K562 (cell line): ENCODE results near the gene ATP2A2. TPM values are rescaled to one million over a fixed set of nuclear protein-coding genes. Genes with fewer than 3 reads are reported as not detected.

Experiments
- ATAC-seq: fragments of 200-7000 bp; cut with Tn5 transposase; 3 replicates; pipeline ENCODE4 v1.9.1; 2020; ENCODE audit warnings: moderate library complexity
- BruUV-seq: library from RNA; stranded (reverse); fragments of 400-500 nt; replicated peaks from 2 replicates; lab custom pipeline; 2021; lab: Mats Ljungman, UMichigan
- CTCF ChIA-PET: fragments of 300-600 bp; formaldehyde crosslinking; extraction: SDS; loops from one replicate; lab custom pipeline; 2021; ENCODE audit warnings: low intra/inter-chr PET ratio; lab: Yijun Ruan, JAX
- POLR2A ChIA-PET: fragments of 300-600, 350-650 bp; sonication (Branson Sonifier 250); formaldehyde crosslinking; extraction: SDS; loops from one replicate; lab custom pipeline; 2021; ENCODE audit warnings: antibody characterized with exemption, inconsistent platforms; lab: Yijun Ruan, JAX
- DNase-seq, 4 experiments: peaks; one replicate each; pipeline versions ENCODE4 v3.0.0 to v3.0.0-alpha.2; 2011 to 2018; ENCODE audit warnings: low spot score in 3 of 4, mixed read lengths in 3 of 4; ENCODE audit errors: extremely low read depth in 1 of 4
- FAIRE-seq: peaks from 2 replicates; lab custom pipeline; 2011; peaks lifted over from hg19 to GRCh38; lab: Jason Lieb, UNC
- H2AFZ ChIP-seq: 2 replicates; pipeline ENCODE4 v1.6.0; 2011; ENCODE audit warnings: low read depth, low read length, control low read depth, inconsistent platforms
- H3K27ac ChIP-seq: fragments of 200-600 bp; 3 replicates; pipeline ENCODE4 v1.8.0; 2011; ENCODE audit warnings: low read depth, mild to moderate bottlenecking, control low read depth, inconsistent platforms, low read length, moderate library complexity, mixed read lengths; ENCODE audit errors: extremely low read depth
- H3K27me3 ChIP-seq, 2 experiments: fragments of 300-600 bp in 1 of 2; 2 replicates in 1 of 2; 3 replicates in 1 of 2; pipeline versions ENCODE4 v1.6.0 to v1.8.0; 2011; ENCODE audit warnings: inconsistent platforms in 2 of 2, low read length in 2 of 2, mild to moderate bottlenecking in 1 of 2, mixed read lengths in 1 of 2, moderate library complexity in 1 of 2; ENCODE audit not compliant: control insufficient read depth in 2 of 2, insufficient read depth in 2 of 2
- H3K36me3 ChIP-seq: fragments of 300-600 bp; 3 replicates; pipeline ENCODE4 v1.8.0; 2011; ENCODE audit warnings: mild to moderate bottlenecking, low read length, inconsistent platforms; ENCODE audit not compliant: control insufficient read depth, insufficient read depth
- H3K4me1 ChIP-seq, 2 experiments: fragments of 200-600 bp in 1 of 2; replicated peaks in 1 of 2; 2 replicates in 1 of 2; 3 replicates in 1 of 2; pipeline versions ENCODE4 v1.5.1 to v1.8.0; 2011; ENCODE audit warnings: inconsistent platforms in 2 of 2, low read length in 2 of 2, mild to moderate bottlenecking in 1 of 2, mixed read lengths in 1 of 2, moderate library complexity in 1 of 2; ENCODE audit not compliant: control insufficient read depth in 2 of 2, insufficient read depth in 2 of 2
- H3K4me2 ChIP-seq: 2 replicates; pipeline ENCODE4 v1.6.1; 2011; ENCODE audit warnings: low read length, control low read depth, inconsistent platforms, mixed read lengths; ENCODE audit not compliant: insufficient read depth
- H3K4me3 ChIP-seq: fragments of 200-600 bp; sonication (generic), shearing (Covaris generic); 2 replicates; pipeline ENCODE4 v1.5.1; 2016; ENCODE audit warnings: control low read depth, inconsistent platforms
- H3K79me2 ChIP-seq: fragments of 200-600 bp; 3 replicates; pipeline ENCODE4 v1.8.0; 2011; ENCODE audit warnings: low read length, inconsistent platforms; ENCODE audit not compliant: control insufficient read depth, insufficient read depth
- H3K9ac ChIP-seq, 2 experiments: 2 replicates each; pipeline versions ENCODE4 v1.6.0 to v1.6.1; 2011; ENCODE audit warnings: low read depth in 2 of 2, low read length in 2 of 2, control low read depth in 1 of 2, inconsistent platforms in 1 of 2, mild to moderate bottlenecking in 1 of 2, mixed read lengths in 1 of 2; ENCODE audit not compliant: insufficient read depth in 1 of 2
- H3K9me1 ChIP-seq: one replicate; pipeline ENCODE4 v1.6.0; 2011; ENCODE audit warnings: inconsistent platforms, mild to moderate bottlenecking, low read length, moderate library complexity; ENCODE audit not compliant: control insufficient read depth, insufficient read depth
- H3K9me3 ChIP-seq: replicated peaks from 2 replicates; pipeline ENCODE4 v1.5.1; 2011; ENCODE audit warnings: low read depth, low read length, inconsistent platforms; ENCODE audit not compliant: control insufficient read depth, insufficient read depth
- H4K20me1 ChIP-seq: replicated peaks from 2 replicates; pipeline ENCODE4 v1.6.1; 2011; ENCODE audit warnings: low read length, inconsistent platforms, mixed read lengths; ENCODE audit not compliant: control insufficient read depth, insufficient read depth
- CBX5 ChIP-seq: IDR thresholded peaks from 2 replicates; pipeline ENCODE4 v1.6.1; 2014; ENCODE audit warnings: low read depth, borderline replicate concordance
- CXXC5 ChIP-seq: fragments of 250-450 bp; sonication (Bioruptor Pico); IDR thresholded peaks from 2 replicates; pipeline ENCODE4 v1.8.0; 2022; ENCODE audit warnings: inconsistent platforms, mild to moderate bottlenecking, moderate library complexity
- ELF1 ChIP-seq: fragments of 200-800 bp; sonication (Bioruptor generic); IDR thresholded peaks from 2 replicates; pipeline ENCODE4 v1.6.1; 2016; ENCODE audit warnings: missing genetic modification characterization, missing compliant biosample characterization
- ELF2 ChIP-seq: fragments of 250-450 bp; sonication (Bioruptor Pico); IDR thresholded peaks from 2 replicates; pipeline ENCODE4 v1.5.0; 2021; ENCODE audit warnings: mild to moderate bottlenecking
- HCFC1 ChIP-seq: IDR thresholded peaks from 2 replicates; pipeline ENCODE4 v1.6.1; 2012; ENCODE audit warnings: low read depth, low read length, improper control_type of control experiment
- HNRNPL ChIP-seq: fragments of 200-400 bp; formaldehyde crosslinking; IDR thresholded peaks from 2 replicates; pipeline ENCODE4 v1.6.1; 2017; ENCODE audit warnings: low read depth, mild to moderate bottlenecking, low read length
- MTF1 ChIP-seq: fragments of 250-450 bp; sonication (Bioruptor Pico); IDR thresholded peaks from 2 replicates; pipeline ENCODE4 v1.9.0; 2021; ENCODE audit warnings: moderate library complexity, mild to moderate bottlenecking, inconsistent platforms, borderline replicate concordance
- NCOR1 ChIP-seq: fragments of 450-650 bp; IDR thresholded peaks from 2 replicates; pipeline ENCODE4 v1.6.1; 2016; ENCODE audit warnings: mild to moderate bottlenecking, moderate library complexity
- NFYB ChIP-seq: IDR thresholded peaks from 2 replicates; pipeline ENCODE4 v1.6.1; 2011; ENCODE audit warnings: mild to moderate bottlenecking, moderate library complexity; ENCODE audit not compliant: insufficient read length; ENCODE audit errors: extremely low read depth
- RAD21 ChIP-seq, 2 experiments: fragments of 250-450 bp in 1 of 2; fragments of 450-650 bp in 1 of 2; sonication (Bioruptor Pico) in 1 of 2; formaldehyde crosslinking in 1 of 2; IDR thresholded peaks in 1 of 2; conservative IDR thresholded peaks in 1 of 2; 2 replicates each; pipeline versions ENCODE4 v1.4.0 to v1.8.0; 2020 to 2022; ENCODE audit warnings: mild to moderate bottlenecking in 2 of 2, moderate library complexity in 1 of 2
- SAFB2 ChIP-seq: fragments of 200-400 bp; formaldehyde crosslinking; IDR thresholded peaks from 2 replicates; pipeline ENCODE4 v1.6.1; 2018; ENCODE audit warnings: borderline replicate concordance, low read length, low read depth, moderate library complexity; ENCODE audit not compliant: severe bottlenecking
- SOX6 ChIP-seq: fragments of 450-650 bp; IDR thresholded peaks from 2 replicates; pipeline ENCODE4 v1.6.1; 2014; ENCODE audit warnings: mild to moderate bottlenecking
- STAT5B ChIP-seq: fragments of 250-450 bp; sonication (Bioruptor Pico); IDR thresholded peaks from 2 replicates; pipeline ENCODE4 v1.8.0; 2021; ENCODE audit warnings: mild to moderate bottlenecking, inconsistent platforms
- THAP12 ChIP-seq: fragments of 250-450 bp; sonication (Bioruptor Pico); IDR thresholded peaks from 2 replicates; pipeline ENCODE4 v1.9.0; 2021; ENCODE audit warnings: mild to moderate bottlenecking, inconsistent platforms
- WHSC1 ChIP-seq: IDR thresholded peaks from one replicate; pipeline ENCODE4 v1.6.1; 2012; ENCODE audit warnings: low read length, control low read depth, inconsistent platforms
- ZZZ3 ChIP-seq: fragments of 450-650 bp; IDR thresholded peaks from 2 replicates; pipeline ENCODE4 v1.6.1; 2016; ENCODE audit warnings: antibody characterized with exemption, mild to moderate bottlenecking, moderate library complexity
- WGBS: fragments of 100-300 bp; shearing (Covaris generic); methylation state at CpG from one replicate; pipeline ENCODE4 v1.1.6; 2016; ENCODE audit warnings: low coverage, mixed read lengths; ENCODE audit not compliant: insufficient coverage; ENCODE audit errors: missing lambda C conversion rate; 5-methylcytosine and 5-hydroxymethylcytosine counted together
- in situ Hi-C: fragments of 300-500 bp; cut with MboI; formaldehyde crosslinking; loops from 4 replicates; pipeline ENCODE4 v1.15.0; 2018; ENCODE audit warnings: inconsistent platforms, mixed read lengths
- intact Hi-C: fragments of 100-400 bp; cut with micrococcal nuclease; formaldehyde crosslinking; loops from 2 replicates; pipeline ENCODE4 v1.14.2; 2022
- polyA plus RNA-seq, 8 experiments: library from polyadenylated mRNA; depleted of rRNA in 4 of 8; stranded (reverse) in 5 of 8; unstranded in 3 of 8; fragments of >200 nt; fragmentation: Nextera tagmentation in 2 of 8; fragmentation: Illumina TruSeq in 1 of 8; extraction: Ambion mirVana in 2 of 8; extraction: Trizol in 1 of 8; gene quantifications; 2 replicates each; pipeline versions ENCODE4 v1.2.1 to v1.2.3, GENCODE V29; 2011 to 2014; ENCODE audit warnings: inconsistent platforms in 1 of 8, missing spikeins in 1 of 8
- total RNA-seq, 7 experiments: library from RNA; depleted of rRNA in 6 of 7; stranded (reverse); fragments of >200 nt in 6 of 7; fragmentation: Illumina TruSeq in 2 of 7; extraction: Trizol in 2 of 7; gene quantifications; 2 replicates each; pipeline versions ENCODE4 v1.2.1 to v1.2.3, GENCODE V29; 2011 to 2021; ENCODE audit warnings: low replicate concordance in 1 of 7
- TF ChIP-seq, protein P1 (sequence below): fragments of 250-450 bp; sonication (Bioruptor Pico); IDR thresholded peaks from 2 replicates; pipeline ENCODE4 v1.6.1; 2021; ENCODE audit warnings: mild to moderate bottlenecking
- TF ChIP-seq, protein P2 (sequence below): sonication (generic); formaldehyde crosslinking; IDR thresholded peaks from 2 replicates; pipeline ENCODE4 v1.8.0; 2022; ENCODE audit warnings: mild to moderate bottlenecking, missing genetic modification reagents
- TF ChIP-seq, protein P3 (sequence below): sonication (generic); formaldehyde crosslinking; IDR thresholded peaks from 2 replicates; pipeline ENCODE4 v1.8.0; 2022; ENCODE audit warnings: missing genetic modification reagents, mild to moderate bottlenecking, moderate library complexity, borderline replicate concordance

The ATP2A2 gene
- total and polyA plus RNA-seq, 9 of the 15 experiments (the other 6 are each of a cell fraction or from before 2014, with no cell fraction given): 5.2 to 205 (median 51.6) TPM

GRCh38 chr12:110330124-110330523, 49.1 kb downstream of the ATP2A2 start:
- no peak overlapping the region for H3K4me3 ChIP-seq
- H2AFZ ChIP-seq: no peak overlapping the region
- 89% methylated on average over 3 of the region's 3 CpGs for WGBS
- H3K4me1 ChIP-seq: no peaks in the 10 kb centered on the region
- no peak overlapping the region for H3K27ac ChIP-seq
- in situ Hi-C loops: no loop called here
- H3K9ac ChIP-seq: no peak overlapping the region
- DNase-seq: no peak
- intact Hi-C loops: no loop called here
- H3K79me2 ChIP-seq: peaks cover 46% of the 10 kb centered on the region
- no peaks in the 10 kb centered on the region for H3K9me3 ChIP-seq
- H3K9me1 ChIP-seq: no peaks in the 10 kb centered on the region
- no peak for FAIRE-seq
- no peaks in the 10 kb centered on the region for H3K27me3 ChIP-seq
- peaks cover 97% of the 10 kb centered on the region for H3K36me3 ChIP-seq
- no peak for ATAC-seq
- CTCF ChIA-PET: no interaction called here
- H4K20me1 ChIP-seq: no peaks in the 10 kb centered on the region
- BruUV-seq: no TSS peak
- H3K4me2 ChIP-seq: no peak overlapping the region
- POLR2A ChIA-PET: interaction anchor here (0.6 to 4.0 kb wide), 6 partner anchors 9 to 228 kb away, joined by 3 to 22 read pairs (median 3); no protein-coding TSS in a partner anchor
- TF ChIP-seq NFYB (no peak), CBX5 (no peak), ZZZ3 (no peak), NCOR1 (no peak), ELF2 (no peak), SOX6 (no peak), CXXC5 (CRISPR knock-in tag) (no peak), SAFB2 (no peak), WHSC1 (no peak), THAP12 (no peak), RAD21 (CRISPR knock-in tag; conservative IDR thresholded peaks at IDR 0.05 in 1 of 2, IDR thresholded peaks at IDR 0.05 in 1 of 2) (no peak), HCFC1 (no peak), STAT5B (CRISPR knock-in tag) (no peak), MTF1 (CRISPR knock-in tag) (no peak), ELF1 (no peak), HNRNPL (no peak)
- TF ChIP-seq, protein P1, sequence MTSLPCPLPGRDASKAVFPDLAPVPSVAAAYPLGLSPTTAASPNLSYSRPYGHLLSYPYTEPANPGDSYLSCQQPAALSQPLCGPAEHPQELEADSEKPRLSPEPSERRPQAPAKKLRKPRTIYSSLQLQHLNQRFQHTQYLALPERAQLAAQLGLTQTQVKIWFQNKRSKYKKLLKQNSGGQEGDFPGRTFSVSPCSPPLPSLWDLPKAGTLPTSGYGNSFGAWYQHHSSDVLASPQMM: no peak
- TF ChIP-seq, protein P2, sequence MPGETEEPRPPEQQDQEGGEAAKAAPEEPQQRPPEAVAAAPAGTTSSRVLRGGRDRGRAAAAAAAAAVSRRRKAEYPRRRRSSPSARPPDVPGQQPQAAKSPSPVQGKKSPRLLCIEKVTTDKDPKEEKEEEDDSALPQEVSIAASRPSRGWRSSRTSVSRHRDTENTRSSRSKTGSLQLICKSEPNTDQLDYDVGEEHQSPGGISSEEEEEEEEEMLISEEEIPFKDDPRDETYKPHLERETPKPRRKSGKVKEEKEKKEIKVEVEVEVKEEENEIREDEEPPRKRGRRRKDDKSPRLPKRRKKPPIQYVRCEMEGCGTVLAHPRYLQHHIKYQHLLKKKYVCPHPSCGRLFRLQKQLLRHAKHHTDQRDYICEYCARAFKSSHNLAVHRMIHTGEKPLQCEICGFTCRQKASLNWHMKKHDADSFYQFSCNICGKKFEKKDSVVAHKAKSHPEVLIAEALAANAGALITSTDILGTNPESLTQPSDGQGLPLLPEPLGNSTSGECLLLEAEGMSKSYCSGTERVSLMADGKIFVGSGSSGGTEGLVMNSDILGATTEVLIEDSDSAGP (CRISPR knock-in tag): no peak
- TF ChIP-seq, protein P3, sequence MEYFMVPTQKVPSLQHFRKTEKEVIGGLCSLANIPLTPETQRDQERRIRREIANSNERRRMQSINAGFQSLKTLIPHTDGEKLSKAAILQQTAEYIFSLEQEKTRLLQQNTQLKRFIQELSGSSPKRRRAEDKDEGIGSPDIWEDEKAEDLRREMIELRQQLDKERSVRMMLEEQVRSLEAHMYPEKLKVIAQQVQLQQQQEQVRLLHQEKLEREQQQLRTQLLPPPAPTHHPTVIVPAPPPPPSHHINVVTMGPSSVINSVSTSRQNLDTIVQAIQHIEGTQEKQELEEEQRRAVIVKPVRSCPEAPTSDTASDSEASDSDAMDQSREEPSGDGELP (CRISPR knock-in tag): no peak
